ENCODE measurements around the gene CDR2. TPM values are rescaled to one million over a fixed set of nuclear protein-coding genes. Genes with fewer than 3 reads are reported as not detected.

Gene CDR2
- total and polyA plus RNA-seq, 2 donors (not counting 1 experiment from before 2014, with no cell fraction given): 8.0 to 11.3 TPM

- Mint-ChIP-seq H3K4me1 (no peaks in the 10 kb centered on the region), H3K27ac (no peak overlapping the region), H3K9me3 (ENCODE audit: insufficient read depth) (no peaks in the 10 kb centered on the region), H3K27me3 (no peaks in the 10 kb centered on the region), H3K4me3 (no peak overlapping the region)
- Histone ChIP-seq H3K79me2 (ENCODE audit: control insufficient read depth, insufficient read depth, low read length) (no peaks in the 10 kb centered on the region), H3K27ac (ENCODE audit: low read length in 2 of 2) (no peak overlapping the region), H3K36me3 (replicated peaks in 1 of 2; ENCODE audit: control extremely low read depth in 1 of 2, control insufficient read depth in 1 of 2, extremely low read depth in 1 of 2, insufficient read depth in 2 of 2, low read length in 1 of 2) (no peaks in the 10 kb centered on the region), H3K9me3 (ENCODE audit: control extremely low read depth in 1 of 3, control insufficient read depth in 2 of 3, insufficient read depth in 1 of 3, low read length in 2 of 3) (no peaks in the 10 kb centered on the region), H2AFZ (ENCODE audit: insufficient read depth, low read depth, low read length, poor library complexity, severe bottlenecking) (no peak overlapping the region), H4K20me1 (ENCODE audit: control insufficient read depth, insufficient read depth, low read length, poor library complexity, severe bottlenecking) (no peaks in the 10 kb centered on the region), H3K27me3 (replicated peaks in 1 of 4; ENCODE audit: control extremely low read depth in 1 of 4, control insufficient read depth in 3 of 4, insufficient read depth in 4 of 4, low read length in 3 of 4) (no peaks in the 10 kb centered on the region), H3K4me2 (replicated peaks; ENCODE audit: low read depth, low read length, poor library complexity, severe bottlenecking) (no peak overlapping the region), H3K9ac (ENCODE audit: low read length) (no peak overlapping the region), H3K4me3 (ENCODE audit: control extremely low read depth in 1 of 5, extremely low read depth in 1 of 5, insufficient read depth in 1 of 5, low read depth in 2 of 5, low read length in 4 of 5) (no peak overlapping the region), H3K4me1 (ENCODE audit: control insufficient read depth in 2 of 2, insufficient read depth in 2 of 2, low read length in 2 of 2) (no peaks in the 10 kb centered on the region)
- ChIA-PET POLR2A (no interaction called here), CTCF (no interaction called here)
- DNase-seq (no peak), ATAC-seq (ENCODE audit: low read depth) (no peak)
- WGBS (ENCODE audit: insufficient coverage): 44% methylated on average over 2 of the region's 3 CpGs
- TF ChIP-seq EZH2 (IDR thresholded peaks at IDR 0.05; ENCODE audit: borderline replicate concordance, insufficient read depth, low read depth, low read length, poor library complexity, severe bottlenecking) (no peak), CTCF (IDR thresholded peaks at IDR 0.05) (no peak)
- intact Hi-C loops (cut with micrococcal nuclease): no loop called here
Measured at GRCh38 chr16:22400900-22401299, 26.5 kb upstream of the CDR2 start.

- H3K4me1 ChIP-seq (ENCODE audit: control insufficient read depth in 2 of 2, insufficient read depth in 2 of 2, low read length in 2 of 2): no peaks in the 10 kb centered on the region
- no peaks in the 10 kb centered on the region for H3K9me3 Mint-ChIP-seq (ENCODE audit: insufficient read depth)
- H3K9ac ChIP-seq (ENCODE audit: low read length): no peak overlapping the region
- no peaks in the 10 kb centered on the region for H3K9me3 ChIP-seq (ENCODE audit: control extremely low read depth in 1 of 3, control insufficient read depth in 2 of 3, insufficient read depth in 1 of 3, low read length in 2 of 3)
- DNase-seq: no peak
- no peak for ATAC-seq (ENCODE audit: low read depth)
- no peaks in the 10 kb centered on the region for H3K36me3 ChIP-seq (replicated peaks in 1 of 2; ENCODE audit: control extremely low read depth in 1 of 2, control insufficient read depth in 1 of 2, extremely low read depth in 1 of 2, insufficient read depth in 2 of 2, low read length in 1 of 2)
- H3K27me3 Mint-ChIP-seq: no peaks in the 10 kb centered on the region
- H2AFZ ChIP-seq (ENCODE audit: insufficient read depth, low read depth, low read length, poor library complexity, severe bottlenecking): no peak overlapping the region
- TF ChIP-seq EZH2 (IDR thresholded peaks at IDR 0.05; ENCODE audit: borderline replicate concordance, insufficient read depth, low read depth, low read length, poor library complexity, severe bottlenecking): no peak
- TF ChIP-seq CTCF (IDR thresholded peaks at IDR 0.05): no peak
- no peak overlapping the region for H3K4me3 Mint-ChIP-seq
- no peaks in the 10 kb centered on the region for H3K4me1 Mint-ChIP-seq
- H3K4me3 ChIP-seq (ENCODE audit: control extremely low read depth in 1 of 5, extremely low read depth in 1 of 5, insufficient read depth in 1 of 5, low read depth in 2 of 5, low read length in 4 of 5): no peak overlapping the region
- H4K20me1 ChIP-seq (ENCODE audit: control insufficient read depth, insufficient read depth, low read length, poor library complexity, severe bottlenecking): no peaks in the 10 kb centered on the region
- H3K27ac ChIP-seq (ENCODE audit: low read length in 2 of 2): no peak overlapping the region
- POLR2A ChIA-PET: no interaction called here
- H3K4me2 ChIP-seq (replicated peaks; ENCODE audit: low read depth, low read length, poor library complexity, severe bottlenecking): no peak overlapping the region
- H3K27ac Mint-ChIP-seq: no peak overlapping the region
- intact Hi-C loops (cut with micrococcal nuclease): no loop called here
- H3K27me3 ChIP-seq (replicated peaks in 1 of 4; ENCODE audit: control extremely low read depth in 1 of 4, control insufficient read depth in 3 of 4, insufficient read depth in 4 of 4, low read length in 3 of 4): no peaks in the 10 kb centered on the region
- H3K79me2 ChIP-seq (ENCODE audit: control insufficient read depth, insufficient read depth, low read length): no peaks in the 10 kb centered on the region
- CTCF ChIA-PET: no interaction called here
Measured at GRCh38 chr16:22397931-22398330, 23.5 kb upstream of the CDR2 start.
